Measurements from ENCODE around the gene LSP1. TPM values are rescaled to one million over a fixed set of nuclear protein-coding genes. Genes with fewer than 3 reads are reported as not detected.
A peak's percentile ranks its signal among the peaks of the same experiment; 100 is the strongest.

LSP1 gene
- total RNA-seq, 1 donor from 2014 or later = 43.1 TPM

DNA sequence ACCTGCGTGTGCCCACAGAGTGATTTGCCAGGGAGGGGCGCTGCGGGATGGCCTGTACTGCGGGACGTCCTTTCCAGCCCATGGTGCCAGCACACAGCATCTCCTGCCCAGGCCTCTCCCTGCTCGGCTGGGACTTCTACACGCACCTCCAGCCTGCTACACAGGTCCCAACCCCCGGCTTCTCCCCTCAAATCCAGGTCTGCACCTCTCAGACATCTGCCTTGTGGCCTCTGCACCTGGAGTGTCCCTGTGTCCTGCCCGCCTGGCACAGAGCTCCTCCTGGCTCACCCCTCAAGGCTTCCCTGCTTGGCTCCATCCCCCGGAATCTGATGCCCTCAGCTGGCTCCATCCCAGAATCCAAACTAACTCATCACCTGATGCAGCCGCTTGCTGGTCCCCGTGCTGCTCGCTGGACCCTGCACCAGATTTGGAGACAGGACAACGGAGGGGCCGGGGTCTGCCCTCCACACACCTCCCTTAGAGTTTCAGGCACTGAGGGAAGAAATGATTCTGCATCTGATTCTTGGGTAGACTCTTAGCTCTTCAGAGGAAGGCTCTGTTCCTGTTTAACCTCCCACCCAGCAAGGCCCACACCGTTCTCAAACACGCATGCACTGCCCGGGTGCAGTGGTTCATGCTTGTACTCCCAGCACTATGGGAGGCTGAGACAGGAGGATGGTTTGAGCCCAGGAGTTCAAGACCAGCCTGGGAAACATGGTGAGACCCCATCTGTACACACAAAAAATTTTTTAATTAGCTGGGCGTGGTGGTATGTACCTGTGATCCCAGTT, 4.0 kb upstream of the LSP1 start:
- no peak for DNase-seq (ENCODE audit: low spot score)

DNA sequence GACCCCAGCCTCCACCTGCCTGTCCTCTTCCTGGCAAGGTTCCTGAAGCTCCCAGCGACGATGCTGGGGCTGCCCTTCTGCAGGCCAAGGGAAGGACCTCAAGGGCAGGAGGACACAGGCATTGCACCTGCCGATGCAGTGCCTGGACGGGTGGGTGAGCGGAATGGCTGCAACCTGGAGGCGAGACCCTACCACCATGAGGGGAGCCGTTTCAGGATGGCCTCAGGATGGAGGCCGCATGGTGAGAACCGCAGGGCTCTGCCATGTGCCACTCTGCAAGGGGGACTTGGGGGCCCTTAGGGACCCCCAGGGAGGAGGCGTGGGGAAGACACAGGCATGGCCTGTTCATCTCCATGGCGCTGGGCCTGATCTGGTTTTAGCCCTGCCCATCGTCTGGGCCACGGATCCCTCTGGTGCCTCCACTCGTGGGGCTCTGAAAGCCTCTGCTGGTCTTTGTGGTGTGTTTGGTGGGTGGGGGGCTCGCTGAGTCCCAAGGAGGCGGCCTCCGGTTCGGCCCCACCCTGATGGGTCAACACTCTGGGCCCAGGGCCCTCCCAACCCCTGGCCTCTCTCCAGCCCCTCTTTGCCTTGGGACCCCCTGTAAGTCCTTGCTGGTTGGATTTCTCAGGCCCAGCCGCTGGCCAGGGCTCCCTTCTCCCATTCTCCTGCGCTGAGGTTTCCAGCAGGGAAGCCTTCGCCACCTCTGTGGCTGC, 1.3 kb upstream of the LSP1 start:
- DNase-seq (ENCODE audit: low spot score) = no peak

DNA sequence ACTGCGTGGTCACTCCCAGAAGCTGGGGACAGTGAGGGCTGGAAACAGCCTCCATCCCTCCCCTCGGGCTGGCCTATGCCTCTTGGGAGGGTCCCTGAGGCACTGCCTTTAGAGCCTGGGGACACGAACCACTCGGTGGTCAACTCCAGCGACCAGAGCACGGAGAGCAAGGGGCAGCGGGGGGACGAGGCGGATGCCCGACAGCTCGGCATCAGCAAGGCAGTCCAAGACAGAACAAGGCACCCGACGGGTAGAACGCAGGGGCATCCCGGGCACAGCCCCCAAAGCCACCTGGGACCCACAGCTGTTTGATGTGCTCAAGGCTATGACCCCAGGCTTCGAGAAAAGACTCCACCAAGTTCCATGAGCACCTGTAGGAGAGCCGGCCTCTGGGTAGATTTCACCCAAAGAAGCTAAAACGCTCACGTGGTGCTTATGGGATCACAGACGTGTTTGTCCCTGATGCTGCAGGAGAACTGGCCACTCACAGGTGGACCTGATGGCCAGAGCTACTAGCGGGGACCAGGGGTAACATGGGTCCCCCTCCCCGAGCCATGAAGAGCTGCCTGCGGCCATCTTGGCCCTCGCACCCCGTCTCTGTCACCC, 510 bp upstream of the LSP1 start:
- no peak for DNase-seq (ENCODE audit: low spot score)

DNA sequence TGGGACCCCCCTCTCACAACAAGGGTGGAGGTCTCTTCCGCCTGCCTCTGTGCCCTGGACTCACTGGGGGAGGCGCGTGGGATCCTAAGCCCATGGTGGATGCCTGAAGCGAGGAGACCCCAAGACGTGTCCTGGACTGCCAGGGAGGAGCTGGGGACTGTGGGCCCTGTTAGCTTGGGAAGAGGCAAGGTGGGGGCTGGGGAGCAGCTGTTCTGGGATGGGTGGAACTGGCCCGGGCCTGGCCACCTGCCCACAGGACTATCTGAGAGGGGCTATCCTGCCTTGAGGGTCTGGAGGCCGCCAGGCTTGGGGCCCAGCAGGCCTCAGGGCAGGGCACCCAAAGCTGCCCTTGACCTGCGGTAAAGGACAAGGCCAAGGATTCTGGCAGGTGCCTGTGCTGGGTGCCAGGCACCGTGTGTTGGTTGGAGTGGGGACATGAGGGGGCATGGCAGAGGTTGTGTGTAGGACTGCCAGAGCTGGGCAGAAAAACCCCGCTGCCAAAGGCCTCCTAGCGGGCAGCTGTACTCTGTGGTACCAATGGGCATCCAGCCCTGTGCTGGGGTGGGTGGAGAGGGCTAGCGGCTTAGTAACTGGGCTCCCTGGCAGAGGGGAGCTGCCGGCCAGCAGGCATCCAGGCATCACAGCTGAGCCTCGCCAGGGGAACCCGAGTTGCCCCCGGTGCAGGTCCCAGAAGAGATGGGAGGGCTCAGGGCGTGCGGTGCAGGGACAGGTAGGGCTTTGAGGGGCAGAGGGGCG, 670 bp downstream of the LSP1 start:
- DNase-seq (ENCODE audit: low spot score) = no peak

DNA sequence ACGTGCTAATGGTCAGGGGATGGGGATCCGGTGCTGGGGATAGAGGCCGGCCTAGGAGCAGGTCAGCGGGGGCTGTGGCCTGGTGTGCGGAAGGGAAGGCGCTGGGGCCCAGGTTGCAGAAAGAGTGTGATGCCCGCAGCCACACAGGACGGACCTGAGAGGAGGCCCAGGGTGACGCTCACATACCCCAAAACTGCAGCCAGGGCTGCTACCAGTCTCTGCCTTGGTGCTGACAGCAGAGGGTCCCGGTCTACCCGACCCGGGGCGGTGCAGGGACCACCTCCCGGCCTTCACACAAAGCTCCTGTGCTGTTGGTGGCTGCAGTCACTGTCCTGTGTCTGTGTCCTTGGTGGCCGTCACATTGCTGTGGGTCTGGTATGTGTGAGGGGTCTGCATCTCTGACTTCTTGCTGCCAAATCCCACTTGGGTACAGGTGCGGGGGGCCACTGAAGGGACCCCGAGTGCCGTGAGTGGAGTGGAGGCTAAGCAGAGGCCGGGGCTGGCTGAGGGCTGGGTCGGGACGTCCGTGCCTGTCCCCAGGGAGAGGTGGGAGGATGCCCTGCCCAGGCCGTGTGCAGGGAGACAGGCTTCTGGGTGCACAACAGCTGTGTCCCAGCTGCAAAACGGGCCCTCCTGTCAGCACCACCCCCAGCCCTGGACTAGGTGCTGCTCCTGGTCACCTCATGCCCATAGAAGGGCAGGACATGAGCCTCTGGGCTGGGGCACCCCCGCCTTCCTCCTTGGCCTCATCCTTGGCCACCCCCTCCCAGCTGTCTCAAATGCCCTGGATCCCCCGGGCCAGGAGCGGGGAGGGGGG, 1.5 kb downstream of the LSP1 start:
- DNase-seq (ENCODE audit: low spot score) = no peak

DNA sequence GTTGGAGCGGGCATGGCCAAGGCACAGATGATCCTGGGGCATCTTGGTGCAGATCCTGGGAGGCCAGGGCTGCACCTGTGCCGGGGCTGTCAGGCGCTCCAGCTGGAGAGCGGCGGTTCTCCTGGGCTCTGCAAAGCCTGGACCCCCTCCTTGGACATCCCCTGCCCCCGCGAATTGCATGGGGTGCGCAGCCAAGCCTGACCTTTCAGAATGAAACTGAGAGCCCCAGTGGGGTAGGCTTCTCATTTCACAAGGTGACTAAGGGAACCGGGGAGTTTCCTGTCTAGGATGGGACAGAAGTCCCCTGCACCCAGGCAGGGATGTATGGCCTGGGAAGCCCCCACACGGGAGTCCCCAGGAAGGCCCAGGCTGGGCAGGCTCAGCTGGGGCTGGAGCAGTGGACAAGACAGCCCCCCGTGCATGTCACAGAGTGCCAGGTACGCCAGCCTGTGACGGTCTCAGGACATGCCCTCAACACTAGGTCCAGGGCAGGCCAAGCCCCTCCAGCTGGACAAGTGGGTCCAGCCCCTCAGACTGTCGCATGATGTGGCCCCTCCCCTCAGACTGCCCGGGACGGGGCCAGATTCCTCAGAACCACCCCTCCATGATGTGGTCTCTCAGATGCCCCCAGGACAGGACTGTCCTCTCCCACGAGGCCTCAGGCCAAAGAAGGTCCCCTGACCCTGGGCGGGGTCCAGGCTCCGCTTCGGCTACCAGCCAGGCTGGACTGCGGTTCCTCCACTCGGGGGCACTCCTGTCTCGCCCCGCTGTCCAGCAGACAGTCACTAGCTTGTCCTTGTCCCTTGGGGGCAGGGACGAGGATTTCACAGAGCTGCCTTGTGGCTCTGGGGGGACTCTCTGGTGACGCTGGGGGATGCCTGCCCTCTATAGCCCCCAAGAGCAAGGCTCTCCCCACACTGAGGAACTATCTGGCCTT, 2.3 kb downstream of the LSP1 start:
- no peak for DNase-seq (ENCODE audit: low spot score)

DNA sequence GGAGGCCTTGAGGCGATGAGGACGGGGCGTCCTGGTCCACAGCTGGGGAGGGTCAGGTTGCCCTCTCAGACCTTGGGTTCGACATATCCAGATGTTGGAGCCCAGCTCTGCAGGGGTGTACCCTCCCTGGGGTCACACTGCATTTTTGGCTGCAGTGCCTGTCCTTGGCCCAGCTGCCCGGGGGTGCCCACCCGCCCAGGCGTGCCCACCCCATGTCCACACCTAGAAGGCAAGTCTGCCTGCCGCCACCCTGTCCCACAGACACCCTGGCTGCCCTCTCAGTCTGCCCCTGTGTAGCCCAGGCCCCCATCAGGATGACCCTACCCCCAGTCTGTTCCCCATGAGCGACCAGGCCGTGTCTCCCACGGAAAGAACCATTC, 3.0 kb downstream of the LSP1 start:
- no peak for DNase-seq (ENCODE audit: low spot score)

DNA sequence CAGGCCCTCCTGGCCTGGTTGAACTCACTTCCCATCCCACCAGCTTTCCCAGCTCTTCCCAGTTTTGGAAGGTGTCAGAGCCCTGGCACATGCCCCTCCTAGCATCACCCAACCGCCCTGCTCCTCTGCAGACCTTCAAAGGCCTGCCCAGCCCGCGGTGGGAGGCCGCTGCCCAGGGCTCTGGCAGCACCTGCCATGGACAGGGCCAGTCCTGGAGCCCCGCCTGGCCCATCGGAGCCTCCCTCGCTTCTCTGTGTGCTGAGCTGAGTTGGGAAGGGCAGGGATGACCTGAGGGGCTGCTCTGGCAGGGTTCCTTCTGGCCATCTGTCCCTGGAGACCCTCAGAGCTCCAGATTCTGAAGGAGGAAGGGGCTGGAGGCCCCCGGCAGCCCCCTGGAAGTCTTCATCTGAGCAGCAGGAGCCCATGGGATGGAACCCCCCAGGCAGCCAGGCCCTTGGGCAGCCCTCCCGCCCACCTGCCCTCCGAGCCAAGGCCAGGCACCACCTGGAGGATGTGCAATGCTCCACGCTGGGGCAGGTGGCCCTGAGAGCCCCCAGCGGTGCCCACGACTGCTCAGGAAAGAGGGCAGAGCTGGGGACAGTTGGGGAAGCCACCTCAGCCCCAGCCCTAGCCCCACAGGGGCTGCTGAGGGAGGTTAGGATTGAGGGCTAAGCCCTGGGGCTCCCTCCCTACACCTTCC, 3.6 kb downstream of the LSP1 start:
- DNase-seq (ENCODE audit: low spot score) = no peak

DNA sequence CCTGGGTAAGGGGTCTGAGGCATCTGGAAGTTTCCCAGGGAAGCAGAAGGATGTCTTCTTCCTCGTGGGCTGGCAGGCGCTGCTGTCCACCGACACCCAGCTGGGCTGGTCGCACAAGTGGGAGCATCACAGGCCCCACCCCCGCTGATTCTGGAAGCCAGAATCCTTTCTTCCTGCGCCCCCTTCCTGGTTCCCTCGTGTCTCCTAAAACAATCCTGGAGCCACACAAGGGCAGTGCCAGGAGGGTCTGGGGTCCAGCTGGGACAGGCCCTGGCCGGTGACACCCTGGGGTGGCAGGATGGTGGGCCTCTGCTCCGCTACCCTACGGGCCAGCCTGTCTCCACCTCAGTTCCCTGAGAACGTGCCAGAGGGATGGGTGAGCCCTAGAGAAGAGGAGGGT, 4.2 kb downstream of the LSP1 start:
- no peak for DNase-seq (ENCODE audit: low spot score)

DNA sequence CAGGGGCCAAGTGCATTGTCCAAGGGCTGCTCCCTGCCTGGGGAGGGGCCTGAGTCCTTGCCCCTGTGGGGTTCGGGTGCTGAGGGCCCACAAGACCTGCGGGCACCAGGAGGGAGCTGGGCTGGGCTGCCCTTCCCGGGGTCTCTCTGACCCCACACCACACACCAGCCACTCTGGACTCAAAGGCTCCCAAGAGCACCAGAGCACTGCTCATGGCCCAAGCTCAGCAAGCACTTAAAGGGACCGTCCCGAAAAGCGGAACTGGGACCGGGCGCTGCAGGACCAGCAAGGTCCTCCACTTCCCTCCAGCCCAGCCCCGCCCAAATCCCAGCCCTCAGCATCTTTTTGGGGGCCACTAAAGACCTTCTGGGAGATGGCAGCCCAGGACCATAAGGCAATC, 5.3 kb downstream of the LSP1 start:
- DNase-seq (ENCODE audit: low spot score) = no peak

DNA sequence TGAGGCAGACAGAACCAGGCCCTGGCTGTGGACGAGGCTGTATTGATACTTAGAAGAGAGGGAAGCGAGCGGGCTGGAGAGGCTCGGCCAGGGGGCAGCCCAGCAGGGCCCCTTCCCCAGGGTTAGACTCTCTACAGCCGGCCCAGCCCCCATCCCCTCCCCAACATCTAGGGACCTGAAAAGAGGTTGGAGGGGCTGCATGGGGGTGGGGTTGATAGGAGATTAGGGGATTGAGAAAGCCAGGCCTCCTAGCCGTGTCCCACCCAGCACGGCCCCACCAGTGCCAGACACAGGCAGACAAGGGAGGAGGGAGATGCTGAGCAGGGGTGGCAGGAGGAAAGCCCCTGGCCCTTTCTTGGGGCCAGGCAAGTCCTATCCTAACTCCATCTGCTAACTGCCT, 5.7 kb downstream of the LSP1 start:
- DNase-seq (ENCODE audit: low spot score) = no peak

DNA sequence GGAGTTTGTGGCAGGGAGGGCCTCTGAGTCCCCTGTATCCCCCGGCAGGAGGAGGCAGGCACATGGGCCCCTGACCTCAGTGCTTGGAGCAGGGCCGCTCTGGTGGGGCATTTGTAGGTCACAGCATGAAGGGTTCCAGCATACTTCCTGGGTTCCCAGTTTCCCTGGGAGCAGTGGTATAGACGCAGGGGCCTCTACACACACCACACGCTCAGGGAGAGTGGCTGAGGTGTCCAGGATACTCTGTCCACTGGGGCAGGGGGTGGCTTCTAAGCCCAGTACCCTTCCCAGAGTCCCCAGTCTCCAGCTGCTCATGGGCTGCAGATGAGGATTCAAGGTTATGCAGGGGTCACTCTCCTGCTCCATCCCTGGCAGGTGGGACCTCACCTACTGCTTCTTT, 6.1 kb downstream of the LSP1 start:
- no peak for DNase-seq (ENCODE audit: low spot score)

DNA sequence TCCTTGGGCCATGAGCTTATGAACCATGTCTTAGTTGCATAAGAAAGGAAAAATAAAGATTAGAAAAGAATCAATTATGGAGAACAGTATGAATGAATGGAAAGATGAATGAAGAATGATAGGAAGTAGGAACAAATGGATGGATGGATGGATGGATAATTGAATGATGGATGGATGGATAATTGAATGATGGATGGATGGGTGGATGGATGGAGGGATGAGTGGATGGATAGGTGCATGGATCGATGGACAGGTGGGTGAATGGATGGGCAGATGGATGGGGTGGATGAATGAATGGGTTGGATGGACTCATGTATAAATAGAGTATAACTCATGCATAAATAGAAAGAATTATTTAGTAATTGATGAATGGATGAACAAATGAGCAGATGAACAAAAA, 7.2 kb downstream of the LSP1 start:
- no peak for DNase-seq (ENCODE audit: low spot score)

DNA sequence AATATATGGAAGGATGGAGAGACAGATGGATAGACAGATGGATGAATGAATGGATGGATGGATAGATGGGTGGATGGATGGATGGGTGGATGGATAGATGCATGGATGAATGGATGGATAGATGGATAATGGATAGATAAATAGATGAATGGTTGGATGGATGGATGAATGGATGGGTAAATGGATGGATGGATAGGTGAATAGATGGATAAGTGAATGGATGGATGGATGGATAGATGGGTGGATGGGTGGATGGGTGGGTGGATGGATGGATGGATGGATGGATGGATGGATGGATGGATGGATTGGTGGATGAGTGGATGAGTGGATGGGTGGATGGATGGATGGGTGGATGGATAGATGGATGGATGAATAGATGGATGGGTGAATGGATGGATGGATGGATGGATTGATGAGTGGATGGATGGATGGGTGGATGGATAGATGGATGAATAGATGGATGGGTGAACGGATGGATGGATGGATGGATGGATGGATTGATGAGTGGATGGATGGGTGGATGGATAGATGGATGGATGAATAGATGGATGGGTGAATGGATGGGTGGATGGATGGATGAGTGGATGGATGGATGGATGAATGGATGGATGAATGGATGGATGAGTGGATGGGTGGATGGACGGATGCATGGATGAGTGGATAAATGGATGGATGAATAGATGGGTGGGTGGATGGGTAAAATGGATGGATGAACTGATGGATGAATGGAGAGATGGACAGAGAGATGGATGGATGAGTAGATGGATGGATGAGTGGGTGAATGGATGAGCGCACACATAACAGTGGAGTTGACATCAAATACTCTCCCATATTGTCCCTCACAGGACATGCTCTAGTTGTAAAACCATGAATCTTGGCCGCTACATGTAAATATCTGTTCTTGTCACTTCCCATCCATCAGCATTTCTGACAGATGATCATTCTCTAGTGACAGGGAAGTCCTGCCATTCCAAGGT, 8.8 kb downstream of the LSP1 start:
- no peak for DNase-seq (ENCODE audit: low spot score)

DNA sequence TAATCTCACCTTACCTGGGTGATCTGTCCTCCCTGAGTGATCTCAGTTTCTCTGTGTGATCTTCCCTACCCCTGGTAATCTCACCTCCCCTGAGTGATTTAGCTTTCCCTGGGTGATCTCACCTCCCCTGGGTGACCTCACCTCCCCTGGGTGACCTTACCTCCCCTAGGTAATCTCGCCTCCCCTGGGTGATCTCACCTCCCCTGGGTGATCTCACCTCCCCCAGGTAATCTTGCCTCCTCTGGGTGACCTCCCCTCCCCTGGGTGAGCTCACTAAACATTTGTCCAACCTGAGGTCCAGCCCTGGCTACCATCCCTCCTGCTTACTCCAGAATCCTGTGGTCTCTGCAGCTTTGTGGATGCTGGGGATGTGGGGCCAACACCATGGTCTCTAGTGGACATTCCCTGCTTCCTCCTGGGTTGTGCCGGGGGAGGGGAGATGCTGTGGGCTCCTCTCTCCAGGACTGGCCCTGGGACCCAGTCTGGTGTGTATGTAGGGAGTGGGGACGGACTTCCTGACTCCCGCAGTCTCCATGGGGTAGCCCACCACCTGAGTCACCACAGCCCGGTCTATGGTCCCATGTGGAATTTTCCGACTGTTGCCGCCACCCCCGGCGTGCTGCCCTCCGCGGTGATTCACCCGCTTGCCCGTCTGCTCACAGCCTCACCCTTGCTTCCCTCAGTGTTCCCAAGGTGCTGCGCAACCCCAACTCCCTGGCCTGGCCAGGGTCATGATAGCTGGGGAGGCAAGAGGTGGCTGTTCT, 9.9 kb downstream of the LSP1 start:
- DNase-seq (ENCODE audit: low spot score) = no peak

DNA sequence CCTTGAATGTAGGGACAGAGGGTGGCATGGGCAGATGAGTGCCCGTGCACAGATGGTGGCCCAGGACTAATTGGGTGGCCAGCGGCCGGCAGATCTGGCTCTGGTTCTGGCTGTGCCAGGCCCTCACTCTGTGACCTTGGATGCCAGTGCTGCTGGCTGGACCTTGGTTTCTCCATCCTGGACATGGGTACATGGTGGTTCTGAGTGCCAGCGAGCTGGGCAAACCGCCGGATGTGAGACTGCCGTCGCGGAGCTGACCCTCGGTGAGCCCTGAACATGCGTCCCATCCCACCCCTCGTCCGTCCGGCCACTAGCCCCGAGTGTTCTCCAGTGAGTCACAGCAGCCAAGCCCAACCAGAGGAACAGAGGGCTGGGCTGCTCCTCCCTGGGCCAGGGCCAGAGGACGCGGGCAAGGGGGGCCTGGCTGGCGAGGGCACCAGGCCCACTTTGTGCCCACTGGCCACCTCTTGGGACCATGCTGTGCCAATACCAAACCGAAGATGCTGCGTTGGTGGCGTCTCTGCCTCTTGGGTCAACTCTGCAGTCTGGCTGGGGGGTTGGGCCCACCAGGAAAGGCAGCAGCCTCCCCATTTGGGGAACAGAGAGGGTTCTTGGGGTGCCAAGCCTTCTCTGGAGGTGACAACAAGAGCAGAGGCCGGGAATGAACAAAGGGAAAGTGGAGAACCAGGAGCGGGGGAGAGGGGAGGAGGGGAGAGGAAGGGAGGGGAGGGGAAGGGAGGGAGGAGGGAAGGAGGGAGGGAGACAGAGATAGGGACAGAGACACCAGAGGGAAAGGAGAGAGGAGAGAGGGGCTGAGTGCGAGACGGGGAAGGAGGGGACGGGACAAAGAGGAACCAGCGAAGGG, 10.7 kb downstream of the LSP1 start:
- DNase-seq (ENCODE audit: low spot score) = peak; percentile 79

DNA sequence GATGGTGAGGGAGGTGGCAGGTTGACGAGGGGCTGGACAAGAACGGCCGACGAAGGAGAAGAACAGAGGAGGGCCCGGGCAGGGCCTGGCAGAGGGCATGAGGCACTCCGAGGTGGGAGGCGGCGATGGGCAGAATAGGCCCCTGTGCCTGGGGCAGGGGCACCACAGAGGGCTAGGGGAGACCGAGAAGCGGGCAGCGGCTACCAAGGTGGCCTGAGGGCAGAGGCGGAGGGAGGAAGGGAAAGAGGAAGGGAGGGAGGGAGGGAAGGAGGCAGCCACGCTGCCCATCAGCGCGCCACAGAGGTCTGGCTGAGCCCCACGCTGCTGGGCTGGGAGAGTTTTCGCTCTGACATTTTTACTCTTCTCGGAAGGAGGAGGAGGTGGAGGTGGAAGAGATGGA, 11.3 kb downstream of the LSP1 start:
- no peak for DNase-seq (ENCODE audit: low spot score)

All from mucosa of gallbladder (tissue), 1 donor.